Heart right ventricle (tissue), 16 donors: Measurements from ENCODE around the gene CDH15. TPM values are rescaled to one million over a fixed set of nuclear protein-coding genes. Genes with fewer than 3 reads are reported as not detected.

Source experiments
- ATAC-seq, 8 donors: fragments of 200-7000 bp; cut with Tn5 transposase; one replicate each; pipeline ENCODE4 v1.9.1; 2020; ENCODE audit warnings: mild to moderate bottlenecking in 8 of 8, moderate library complexity in 8 of 8, moderate number of reproducible peaks in 1 of 8
- DNase-seq, 2 donors: peaks; one replicate each; pipeline ENCODE4 v3.0.0-alpha.2; 2020
- H3K27ac ChIP-seq, 10 donors: fragments of 200-600 bp; sonication (generic) in 2 of 10; one replicate each; pipeline versions ENCODE4 v1.5.0 to v1.8.0; 2020 to 2022; ENCODE audit warnings: mild to moderate bottlenecking in 3 of 10
- H3K27me3 ChIP-seq, 7 donors: fragments of 200-600 bp; one replicate each; pipeline ENCODE4 v1.8.0; 2021 to 2022; ENCODE audit warnings: mild to moderate bottlenecking in 2 of 7
- H3K36me3 ChIP-seq, 9 donors: fragments of 200-600 bp; sonication (generic) in 1 of 9; one replicate each; pipeline versions ENCODE4 v1.5.0 to v1.8.0; 2020 to 2022; ENCODE audit warnings: mild to moderate bottlenecking in 2 of 9
- H3K4me1 ChIP-seq, 9 donors: fragments of 200-600 bp; sonication (generic) in 1 of 9; one replicate each; pipeline versions ENCODE4 v1.5.0 to v1.8.0; 2020 to 2022; ENCODE audit warnings: mild to moderate bottlenecking in 4 of 9
- H3K4me3 ChIP-seq, 10 donors: fragments of 200-600 bp; sonication (generic) in 2 of 10; one replicate each; pipeline versions ENCODE4 v1.5.0 to v1.8.0; 2020 to 2022; ENCODE audit warnings: mild to moderate bottlenecking in 7 of 10, moderate library complexity in 2 of 10
- H3K9me3 ChIP-seq, 11 donors: fragments of 200-600 bp in 10 of 11; sonication (generic) in 2 of 11; one replicate each; pipeline versions ENCODE4 v1.5.0 to v1.8.0; 2013 to 2022; ENCODE audit warnings: mild to moderate bottlenecking in 2 of 11, control low read depth in 1 of 11, moderate library complexity in 1 of 11
- WGBS, 2 donors: extraction: QIAGEN DNeasy Blood & Tissue Kit; methylation state at CpG; one replicate each; pipeline ENCODE4 v1.1.7; 2013; ENCODE audit warnings: inconsistent platforms in 1 of 2; 5-methylcytosine and 5-hydroxymethylcytosine counted together
- intact Hi-C, 10 donors: fragments of 100-400 bp; cut with DNase I; formaldehyde crosslinking; loops; one replicate each; pipeline versions ENCODE4 v1.11.1 to v1.14.2; 2022
- polyA plus RNA-seq, 2 donors: library from polyadenylated mRNA; stranded (reverse); fragments of 200-250 nt; gene quantifications; one replicate each; pipeline ENCODE4 v1.2.3, GENCODE V29; 2013
- total RNA-seq, 10 donors: library from RNA; stranded (reverse); fragmentation: NEBNext Ultra II Directional in 3 of 10; extraction: Animal tissue kit (Norgen Biotek cat#: 25700) in 3 of 10; gene quantifications; one replicate each; pipeline versions ENCODE4 v1.2.1 to v1.2.4, GENCODE V29; 2021 to 2023
- TF ChIP-seq, protein P1 (sequence below), 9 donors: fragments of 200-600 bp; sonication (generic) in 2 of 9; IDR thresholded peaks; one replicate each; pipeline versions ENCODE4 v1.5.0 to v1.8.0; 2021 to 2022; ENCODE audit warnings: antibody characterized with exemption in 9 of 9, mild to moderate bottlenecking in 5 of 9, moderate library complexity in 1 of 9
- donor health status: Arrhythmogenic right ventricular cardiomyopathy.
- donor health status: ischemic (EF 13 %, LVEDD 7.1; RV severe dilation, severe dysfunction).
- donor health status: healthy with polysubstance abuse.
- donor health status: DM: no; HTN: yes; CAD: no.
- donor health status: DM: no; HTN: no; CAD: no.
- donor health status: ischemic (EF 25% LVEDD 6.9; RV normal size, moderate dysfunction).
- donor health status: ischemic (EF 25% LVEDD 5.7; RV mildly dilated, moderate dysfunction).
- donor health status: healthy.
- donor health status: DM: yes; HTN: yes; CAD: no.
- donor health status: Ischemic cardiomyopathy.
- donor health status: ischemic (EF 35%, LVEDD 5.7; RV mildly dilated, moderate dysfunction).
- donor health status: nonischemic (EF 11% LVEDD 7.7; RV severe dilation, severe dysfunction).
- donor health status: DM: yes; HTN: yes; CAD: no.
- donor health status: PGD.
- donor health status: ischemic (EF 29% LVEDD 5.4; RV normal size, mild dysfunction).
- donor health status: nonischemic (EF 23%, LVEDD 6.1; RV moderate dilation, normal function).

The CDH15 gene
- total and polyA plus RNA-seq, 12 donors: 0.08 to 0.45 (median 0.16) TPM; not detected in 9

DNA sequence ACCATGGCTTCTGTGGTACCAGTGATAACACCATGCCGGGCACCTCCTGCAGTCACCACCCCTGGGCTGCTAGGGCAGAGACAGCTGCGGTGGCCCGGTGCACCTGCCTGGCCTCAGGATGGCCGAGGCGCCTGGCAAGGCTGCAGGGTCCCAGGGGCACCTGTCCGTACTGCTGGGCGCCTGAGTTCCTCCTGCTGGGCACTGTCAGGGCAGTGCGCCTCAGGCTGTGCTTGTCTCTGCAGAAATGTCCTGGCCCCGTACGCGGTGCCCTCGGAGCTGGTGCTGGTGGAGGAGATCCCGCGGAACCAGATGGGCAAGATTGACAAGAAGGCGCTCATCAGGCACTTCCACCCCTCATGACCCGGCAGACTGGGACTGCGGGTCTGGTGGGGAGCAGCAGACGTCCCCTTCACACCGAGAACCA lies 17.7 kb upstream of the CDH15 start:
- no peak overlapping the region for H3K4me3 ChIP-seq
- H3K9me3 ChIP-seq: peaks cover 0 to 15% (median 7%) of the 10 kb centered on the region in 11 donors
- peaks cover 17 to 30% (median 28%) of the 10 kb centered on the region in 9 donors for H3K4me1 ChIP-seq
- H3K27me3 ChIP-seq: peaks cover 0 to 8% (median 0%) of the 10 kb centered on the region in 7 donors
- H3K27ac ChIP-seq: no peak overlapping the region
- WGBS, 2 donors: 91 to 97% methylated on average over 19 of the region's 19 CpGs
- H3K36me3 ChIP-seq: peaks cover 0 to 37% (median 20%) of the 10 kb centered on the region in 9 donors
- intact Hi-C loops: loop anchor here in 1 of 10 donors (10.0 kb wide), 1 partner anchor 339 kb away; the partner anchor contains the start of gene APRT
- TF ChIP-seq, protein P1, sequence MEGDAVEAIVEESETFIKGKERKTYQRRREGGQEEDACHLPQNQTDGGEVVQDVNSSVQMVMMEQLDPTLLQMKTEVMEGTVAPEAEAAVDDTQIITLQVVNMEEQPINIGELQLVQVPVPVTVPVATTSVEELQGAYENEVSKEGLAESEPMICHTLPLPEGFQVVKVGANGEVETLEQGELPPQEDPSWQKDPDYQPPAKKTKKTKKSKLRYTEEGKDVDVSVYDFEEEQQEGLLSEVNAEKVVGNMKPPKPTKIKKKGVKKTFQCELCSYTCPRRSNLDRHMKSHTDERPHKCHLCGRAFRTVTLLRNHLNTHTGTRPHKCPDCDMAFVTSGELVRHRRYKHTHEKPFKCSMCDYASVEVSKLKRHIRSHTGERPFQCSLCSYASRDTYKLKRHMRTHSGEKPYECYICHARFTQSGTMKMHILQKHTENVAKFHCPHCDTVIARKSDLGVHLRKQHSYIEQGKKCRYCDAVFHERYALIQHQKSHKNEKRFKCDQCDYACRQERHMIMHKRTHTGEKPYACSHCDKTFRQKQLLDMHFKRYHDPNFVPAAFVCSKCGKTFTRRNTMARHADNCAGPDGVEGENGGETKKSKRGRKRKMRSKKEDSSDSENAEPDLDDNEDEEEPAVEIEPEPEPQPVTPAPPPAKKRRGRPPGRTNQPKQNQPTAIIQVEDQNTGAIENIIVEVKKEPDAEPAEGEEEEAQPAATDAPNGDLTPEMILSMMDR (IDR thresholded peaks at IDR 0.05): no peak
- no peak for DNase-seq
- peak in 1 of 8 donors; percentile 18 for ATAC-seq

DNA sequence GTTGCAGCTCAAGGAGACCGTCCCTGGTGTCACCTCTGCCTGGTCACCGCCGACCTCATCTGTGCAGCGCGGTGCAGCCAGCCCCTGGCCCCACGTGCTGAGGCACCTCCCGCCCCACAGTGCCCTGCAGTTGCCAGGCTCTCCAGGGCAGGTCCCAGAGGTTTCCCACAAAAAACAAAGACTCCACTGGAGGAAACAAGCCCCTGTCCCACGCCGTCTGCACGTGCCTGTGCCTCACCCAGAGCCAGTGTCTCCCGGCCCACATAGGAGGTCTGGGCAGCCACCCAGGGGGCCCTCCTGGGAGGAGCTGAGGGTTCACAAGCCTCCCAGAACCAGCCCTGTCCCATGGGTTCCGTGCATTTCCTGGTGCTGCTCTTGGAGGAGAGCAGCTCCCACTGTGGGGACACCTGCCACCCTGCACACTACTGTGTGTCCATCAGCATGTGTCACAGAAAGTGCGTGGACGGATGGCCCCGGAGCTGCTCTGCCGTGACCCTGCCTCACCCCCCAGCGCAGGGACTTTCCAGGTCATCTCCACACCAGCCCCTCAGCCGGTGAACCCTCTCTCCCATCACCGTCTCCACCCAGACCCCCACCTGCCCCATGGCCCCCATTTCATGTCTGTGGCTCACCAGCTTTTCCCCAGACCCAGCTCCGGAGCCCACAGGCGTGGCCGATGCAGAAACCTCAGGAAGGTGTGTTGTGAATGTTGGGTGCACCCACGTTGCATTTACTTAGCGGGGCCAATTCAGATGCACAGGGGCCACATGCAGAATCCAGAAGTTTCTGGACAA lies 17.0 kb upstream of the CDH15 start:
- ATAC-seq (peak in 6 of 8 donors; percentile 5 to 42 (median 16)), DNase-seq (no peak)
- Histone ChIP-seq H3K9me3 (peaks cover 0 to 7% (median 0%) of the 10 kb centered on the region in 11 donors), H3K27ac (no peak overlapping the region), H3K27me3 (peaks cover 0 to 8% (median 0%) of the 10 kb centered on the region in 7 donors), H3K4me1 (peaks cover 17 to 30% (median 28%) of the 10 kb centered on the region in 9 donors), H3K4me3 (no peak overlapping the region), H3K36me3 (peaks cover 0 to 29% (median 13%) of the 10 kb centered on the region in 9 donors)
- TF ChIP-seq, protein P1 (IDR thresholded peaks at IDR 0.05): no peak
- intact Hi-C loops: loop anchor here in 1 of 10 donors (10.0 kb wide), 1 partner anchor 340 kb away; the partner anchor contains the start of gene APRT
- 64 to 65% methylated on average over 24 of the region's 24 CpGs for WGBS, 2 donors

DNA sequence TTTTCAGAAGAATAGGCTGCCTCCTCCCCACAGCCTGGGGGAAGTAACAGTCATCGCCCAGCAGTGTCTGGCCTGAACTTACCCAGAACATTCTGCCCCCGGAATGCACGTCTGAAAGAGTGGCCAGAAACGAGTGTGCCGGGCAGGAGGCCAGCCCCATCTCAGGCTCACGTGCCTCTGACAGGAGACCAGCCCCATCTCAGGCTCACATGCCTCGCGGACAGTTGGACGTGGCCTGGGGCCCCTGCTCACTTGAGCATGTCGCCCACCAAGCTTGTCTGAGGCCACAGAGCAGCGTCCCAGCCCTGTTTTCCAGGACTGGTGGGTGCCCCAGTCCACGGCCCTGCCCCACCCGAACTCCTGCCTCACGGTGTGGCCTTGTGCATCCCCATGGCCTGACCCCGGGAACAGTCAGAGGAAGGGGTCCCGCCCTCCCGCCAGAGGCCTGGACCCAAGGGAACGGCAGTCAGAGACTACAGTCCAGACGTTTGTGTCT lies 16.3 kb upstream of the CDH15 start:
- intact Hi-C loops: loop anchor here in 1 of 10 donors (10.0 kb wide), 1 partner anchor 340 kb away; the partner anchor contains the start of gene APRT
- no peak overlapping the region for H3K4me3 ChIP-seq
- peaks cover 0 to under 1% (median 0%) of the 10 kb centered on the region in 11 donors for H3K9me3 ChIP-seq
- H3K27ac ChIP-seq: peak overlapping the region in 3 of 10 donors; percentile 3 to 38 (median 4)
- ATAC-seq: peak; percentile 66 to 89 (median 78)
- H3K27me3 ChIP-seq: peaks cover 0 to 8% (median 0%) of the 10 kb centered on the region in 7 donors
- peak; percentile 68 to 74 for DNase-seq
- H3K36me3 ChIP-seq: peaks cover 0 to 23% (median 9%) of the 10 kb centered on the region in 9 donors
- TF ChIP-seq, protein P1 (IDR thresholded peaks at IDR 0.05): no peak
- 12 to 24% methylated on average over 19 of the region's 19 CpGs for WGBS, 2 donors
- H3K4me1 ChIP-seq: peaks cover 17 to 30% (median 28%) of the 10 kb centered on the region in 9 donors
